ENCODE results near the gene OSER1. TPM values are rescaled to one million over a fixed set of nuclear protein-coding genes. Genes with fewer than 3 reads are reported as not detected.
"Not testable (repeated sequence)": the region's sequence is repeated elsewhere in the genome, so short reads cannot be mapped to it uniquely, and the experiment has no call there.

The OSER1 gene
- total and polyA plus RNA-seq, 4 donors, result 22.6 to 32.9 (median 27.7) TPM

- H3K4me1 ChIP-seq (ENCODE audit: control insufficient read depth in 5 of 5, insufficient read depth in 5 of 5, low read length in 5 of 5), result peaks cover 0 to 6% (median 2%) of the 10 kb centered on the region in 5 donors
- DNase-seq (peak in 1 of 3 donors; percentile 3), ATAC-seq (ENCODE audit: insufficient read depth, low FRiP score) (no peak)
- no peak overlapping the region for H3K27ac ChIP-seq (ENCODE audit: low read depth in 1 of 2, low read length in 1 of 2)
- TF ChIP-seq CTCF (IDR thresholded peaks at IDR 0.05; ENCODE audit: control extremely low read depth, extremely low read depth), result no peak
- H3K9ac ChIP-seq (ENCODE audit: insufficient read depth in 1 of 2, low read length in 2 of 2), result no peak overlapping the region
- peaks cover 22 to 37% (median 35%) of the 10 kb centered on the region in 4 donors for H3K36me3 ChIP-seq (ENCODE audit: control insufficient read depth in 4 of 4, insufficient read depth in 4 of 4, low read length in 4 of 4)
- H3K27me3 ChIP-seq (ENCODE audit: control insufficient read depth in 3 of 3, insufficient read depth in 3 of 3, low read length in 2 of 3), result no peaks in the 10 kb centered on the region
- WGBS, 2 donors, result 83 to 86% methylated on average over 3 of the region's 3 CpGs
- no peaks in the 10 kb centered on the region for H3K9me3 ChIP-seq (ENCODE audit: control insufficient read depth in 4 of 4, insufficient read depth in 3 of 4, low read length in 3 of 4)
- no peak overlapping the region for H3K4me3 ChIP-seq
These were observed 14.3 kb downstream of the OSER1 start for GRCh38 chr20:44196271-44196670.

GRCh38 chr20:44195605-44196004 is 15.0 kb downstream of the OSER1 start:
- DNase-seq, result no peak
- Histone ChIP-seq H3K4me3 (no peak overlapping the region), H3K36me3 (ENCODE audit: control insufficient read depth in 4 of 4, insufficient read depth in 4 of 4, low read length in 4 of 4) (peaks cover 22 to 32% (median 31%) of the 10 kb centered on the region in 4 donors), H3K9me3 (ENCODE audit: control insufficient read depth in 4 of 4, insufficient read depth in 3 of 4, low read length in 3 of 4) (no peaks in the 10 kb centered on the region), H3K9ac (ENCODE audit: insufficient read depth in 1 of 2, low read length in 2 of 2) (no peak overlapping the region), H3K27me3 (ENCODE audit: control insufficient read depth in 3 of 3, insufficient read depth in 3 of 3, low read length in 2 of 3) (no peaks in the 10 kb centered on the region), H3K27ac (ENCODE audit: low read depth in 1 of 2, low read length in 1 of 2) (no peak overlapping the region), H3K4me1 (ENCODE audit: control insufficient read depth in 5 of 5, insufficient read depth in 5 of 5, low read length in 5 of 5) (peaks cover 0 to 2% (median 0%) of the 10 kb centered on the region in 5 donors)
- no peak for TF ChIP-seq CTCF (IDR thresholded peaks at IDR 0.05; ENCODE audit: control extremely low read depth, extremely low read depth)
- no peak for ATAC-seq (ENCODE audit: insufficient read depth, low FRiP score)
- WGBS, 2 donors, result 90 to 93% methylated on average over 1 of the region's 1 CpG

GRCh38 chr20:44193801-44194200 is 16.8 kb downstream of the OSER1 start:
- Histone ChIP-seq H3K4me1 (ENCODE audit: control insufficient read depth in 5 of 5, insufficient read depth in 5 of 5, low read length in 5 of 5) (no peaks in the 10 kb centered on the region), H3K4me3 (no peak overlapping the region), H3K27ac (ENCODE audit: low read depth in 1 of 2, low read length in 1 of 2) (no peak overlapping the region), H3K9ac (ENCODE audit: insufficient read depth in 1 of 2, low read length in 2 of 2) (no peak overlapping the region), H3K9me3 (ENCODE audit: control insufficient read depth in 4 of 4, insufficient read depth in 3 of 4, low read length in 3 of 4) (no peaks in the 10 kb centered on the region), H3K27me3 (ENCODE audit: control insufficient read depth in 3 of 3, insufficient read depth in 3 of 3, low read length in 2 of 3) (no peaks in the 10 kb centered on the region), H3K36me3 (ENCODE audit: control insufficient read depth in 4 of 4, insufficient read depth in 4 of 4, low read length in 4 of 4) (peaks cover 11 to 22% (median 17%) of the 10 kb centered on the region in 4 donors)
- no peak for DNase-seq
- WGBS, 2 donors, result 84 to 87% methylated on average over 2 of the region's 2 CpGs
- ATAC-seq (ENCODE audit: insufficient read depth, low FRiP score), result no peak
- no peak for TF ChIP-seq CTCF (IDR thresholded peaks at IDR 0.05; ENCODE audit: control extremely low read depth, extremely low read depth)

GRCh38 chr20:44191640-44192039 is 18.9 kb downstream of the OSER1 start:
- 82 to 92% methylated on average over 5 of the region's 5 CpGs for WGBS, 2 donors
- DNase-seq; H3K27ac ChIP-seq (ENCODE audit: low read depth in 1 of 2, low read length in 1 of 2); H3K9me3 ChIP-seq (ENCODE audit: control insufficient read depth in 4 of 4, insufficient read depth in 3 of 4, low read length in 3 of 4); H3K27me3 ChIP-seq (ENCODE audit: control insufficient read depth in 3 of 3, insufficient read depth in 3 of 3, low read length in 2 of 3); ATAC-seq (ENCODE audit: insufficient read depth, low FRiP score); H3K4me3 ChIP-seq; H3K36me3 ChIP-seq (ENCODE audit: control insufficient read depth in 4 of 4, insufficient read depth in 4 of 4, low read length in 4 of 4); H3K9ac ChIP-seq (ENCODE audit: insufficient read depth in 1 of 2, low read length in 2 of 2): not testable (repeated sequence)
- H3K4me1 ChIP-seq (ENCODE audit: control insufficient read depth in 5 of 5, insufficient read depth in 5 of 5, low read length in 5 of 5), result peaks cover 0 to 14% (median 9%) of the 10 kb centered on the region in 5 donors

All from lung (tissue), 12 donors.